ENCODE measurements around the gene PRDM16. TPM values are rescaled to one million over a fixed set of nuclear protein-coding genes. Genes with fewer than 3 reads are reported as not detected.

PRDM16 gene
- total and polyA plus RNA-seq, 7 donors = 0.04 to 1.2 (median 0.31) TPM

DNA sequence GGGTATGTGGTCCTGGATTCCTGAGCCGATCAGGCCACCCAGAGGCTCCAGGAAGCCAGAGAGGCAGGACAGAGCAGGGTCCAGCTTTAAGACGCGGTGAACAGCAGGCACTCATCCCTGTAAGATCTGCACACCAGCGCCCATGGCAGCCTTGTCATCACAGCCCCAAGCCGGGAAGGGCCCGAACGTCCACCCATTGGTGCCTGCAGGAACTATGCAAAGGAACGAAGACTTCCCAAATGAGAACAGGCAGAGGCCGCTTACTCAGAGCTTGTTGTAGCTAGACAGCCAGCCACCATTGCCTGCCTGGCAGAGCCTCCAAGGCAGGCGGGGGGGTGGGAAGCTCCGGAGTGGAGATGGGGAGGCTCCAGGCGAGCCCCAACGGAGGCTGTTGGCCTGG is 373.3 kb downstream of the PRDM16 start:
- DNase-seq (peak in 1 of 2 donors; percentile 19), ATAC-seq (no peak)
- no peaks in the 10 kb centered on the region for H3K36me3 ChIP-seq (ENCODE audit: insufficient read depth in 1 of 2, low read depth in 1 of 2)
- TF ChIP-seq, protein P1, sequence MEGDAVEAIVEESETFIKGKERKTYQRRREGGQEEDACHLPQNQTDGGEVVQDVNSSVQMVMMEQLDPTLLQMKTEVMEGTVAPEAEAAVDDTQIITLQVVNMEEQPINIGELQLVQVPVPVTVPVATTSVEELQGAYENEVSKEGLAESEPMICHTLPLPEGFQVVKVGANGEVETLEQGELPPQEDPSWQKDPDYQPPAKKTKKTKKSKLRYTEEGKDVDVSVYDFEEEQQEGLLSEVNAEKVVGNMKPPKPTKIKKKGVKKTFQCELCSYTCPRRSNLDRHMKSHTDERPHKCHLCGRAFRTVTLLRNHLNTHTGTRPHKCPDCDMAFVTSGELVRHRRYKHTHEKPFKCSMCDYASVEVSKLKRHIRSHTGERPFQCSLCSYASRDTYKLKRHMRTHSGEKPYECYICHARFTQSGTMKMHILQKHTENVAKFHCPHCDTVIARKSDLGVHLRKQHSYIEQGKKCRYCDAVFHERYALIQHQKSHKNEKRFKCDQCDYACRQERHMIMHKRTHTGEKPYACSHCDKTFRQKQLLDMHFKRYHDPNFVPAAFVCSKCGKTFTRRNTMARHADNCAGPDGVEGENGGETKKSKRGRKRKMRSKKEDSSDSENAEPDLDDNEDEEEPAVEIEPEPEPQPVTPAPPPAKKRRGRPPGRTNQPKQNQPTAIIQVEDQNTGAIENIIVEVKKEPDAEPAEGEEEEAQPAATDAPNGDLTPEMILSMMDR (IDR thresholded peaks at IDR 0.05) = no peak
- peaks cover 0 to 43% (median 5%) of the 10 kb centered on the region in 3 donors for H3K27me3 ChIP-seq (ENCODE audit: insufficient read depth in 3 of 3, low read length in 2 of 3)
- no peak overlapping the region for H3K27ac ChIP-seq
- H3K9me3 ChIP-seq = no peaks in the 10 kb centered on the region
- no peaks in the 10 kb centered on the region for H3K4me1 ChIP-seq
- no peak overlapping the region for H3K4me3 ChIP-seq
- intact Hi-C loops (cut with DNase I) = no loop called here
- 73 to 78% (median 74%) methylated on average over 13 of the region's 13 CpGs for WGBS, 3 donors

DNA sequence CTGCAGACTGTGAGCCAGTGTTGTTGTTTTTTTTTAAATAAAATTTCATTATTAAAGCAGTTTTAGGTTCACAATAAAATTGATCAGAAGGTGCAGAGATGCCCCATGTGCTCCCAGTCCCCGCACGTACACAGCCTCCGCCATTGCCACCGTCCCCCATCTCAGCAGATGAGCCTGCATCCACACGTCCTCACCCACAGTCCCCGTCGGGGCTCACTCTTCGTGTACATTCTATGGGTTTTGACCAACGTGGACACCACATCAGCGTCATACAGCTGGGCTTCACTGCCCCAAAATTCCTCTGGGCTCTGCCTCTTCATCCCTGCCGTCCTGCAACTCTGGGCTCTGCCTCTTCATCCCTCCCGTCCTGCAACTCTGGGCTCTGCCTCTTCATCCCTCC is 373.9 kb downstream of the PRDM16 start:
- H3K4me3 ChIP-seq = no peak overlapping the region
- H3K9me3 ChIP-seq = no peaks in the 10 kb centered on the region
- intact Hi-C loops (cut with DNase I) = no loop called here
- H3K27me3 ChIP-seq (ENCODE audit: insufficient read depth in 3 of 3, low read length in 2 of 3) = peaks cover 0 to 39% (median 5%) of the 10 kb centered on the region in 3 donors
- H3K36me3 ChIP-seq (ENCODE audit: insufficient read depth in 1 of 2, low read depth in 1 of 2) = no peaks in the 10 kb centered on the region
- WGBS, 3 donors = 76 to 84% (median 81%) methylated on average over 12 of the region's 12 CpGs
- H3K27ac ChIP-seq = no peak overlapping the region
- DNase-seq (peak in 1 of 2 donors; percentile 2), ATAC-seq (no peak)
- no peaks in the 10 kb centered on the region for H3K4me1 ChIP-seq
- TF ChIP-seq, protein P1 (IDR thresholded peaks at IDR 0.05) = no peak

DNA sequence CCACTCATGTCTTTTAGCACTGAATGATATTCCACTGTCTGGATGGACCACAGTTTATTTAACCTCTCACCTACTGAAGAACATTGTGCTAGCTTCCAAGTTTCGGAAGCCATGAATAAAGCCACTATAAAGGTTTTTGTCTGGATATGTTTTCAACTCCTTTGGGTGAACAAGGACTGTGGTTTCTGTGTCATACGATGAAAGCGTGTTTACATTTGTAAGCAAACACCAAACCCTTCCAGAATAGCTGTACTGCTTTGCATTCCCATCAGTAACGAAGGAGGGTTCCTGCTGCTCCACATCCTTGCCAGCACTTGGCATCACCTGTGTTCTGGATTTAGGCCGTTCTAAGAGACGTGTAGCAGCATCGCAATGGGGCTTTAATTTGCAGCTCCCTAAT is 374.8 kb downstream of the PRDM16 start:
- intact Hi-C loops (cut with DNase I) = no loop called here
- WGBS, 3 donors = 71 to 81% (median 74%) methylated on average over 7 of the region's 7 CpGs
- no peak for DNase-seq
- no peak for ATAC-seq
- peaks cover 0 to 38% (median 5%) of the 10 kb centered on the region in 3 donors for H3K27me3 ChIP-seq (ENCODE audit: insufficient read depth in 3 of 3, low read length in 2 of 3)
- H3K27ac ChIP-seq = no peak overlapping the region
- H3K36me3 ChIP-seq (ENCODE audit: insufficient read depth in 1 of 2, low read depth in 1 of 2) = no peaks in the 10 kb centered on the region
- H3K9me3 ChIP-seq = no peaks in the 10 kb centered on the region
- TF ChIP-seq, protein P1 (IDR thresholded peaks at IDR 0.05) = no peak
- no peak overlapping the region for H3K4me3 ChIP-seq
- no peaks in the 10 kb centered on the region for H3K4me1 ChIP-seq

DNA sequence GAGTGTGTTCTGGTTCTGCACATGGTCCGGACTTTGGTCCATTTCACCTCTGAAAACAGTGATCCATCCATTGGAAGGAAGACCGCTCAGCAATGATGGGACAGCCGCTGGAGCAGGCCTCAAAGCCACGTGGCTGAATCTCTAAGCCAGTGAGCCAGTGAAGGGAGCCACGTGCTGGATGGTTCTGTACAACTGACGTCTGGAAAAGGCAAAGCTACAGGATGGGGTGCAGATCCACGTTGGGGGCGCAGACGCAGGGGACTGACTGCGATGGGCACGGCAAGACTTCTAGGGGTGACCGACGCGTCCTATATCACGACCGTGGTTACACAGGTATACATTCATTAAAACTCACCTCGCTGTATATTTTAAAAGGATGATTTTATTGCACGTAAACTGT is 375.3 kb downstream of the PRDM16 start:
- Histone ChIP-seq H3K27me3 (ENCODE audit: insufficient read depth in 3 of 3, low read length in 2 of 3) (peaks cover 0 to 38% (median 5%) of the 10 kb centered on the region in 3 donors), H3K27ac (no peak overlapping the region), H3K9me3 (no peaks in the 10 kb centered on the region), H3K36me3 (ENCODE audit: insufficient read depth in 1 of 2, low read depth in 1 of 2) (no peaks in the 10 kb centered on the region), H3K4me1 (no peaks in the 10 kb centered on the region), H3K4me3 (no peak overlapping the region)
- intact Hi-C loops (cut with DNase I) = no loop called here
- DNase-seq (peak in 1 of 2 donors; percentile 21), ATAC-seq (no peak)
- WGBS, 3 donors = 87 to 92% (median 91%) methylated on average over 18 of the region's 18 CpGs
- TF ChIP-seq, protein P1 (IDR thresholded peaks at IDR 0.05) = no peak

DNA sequence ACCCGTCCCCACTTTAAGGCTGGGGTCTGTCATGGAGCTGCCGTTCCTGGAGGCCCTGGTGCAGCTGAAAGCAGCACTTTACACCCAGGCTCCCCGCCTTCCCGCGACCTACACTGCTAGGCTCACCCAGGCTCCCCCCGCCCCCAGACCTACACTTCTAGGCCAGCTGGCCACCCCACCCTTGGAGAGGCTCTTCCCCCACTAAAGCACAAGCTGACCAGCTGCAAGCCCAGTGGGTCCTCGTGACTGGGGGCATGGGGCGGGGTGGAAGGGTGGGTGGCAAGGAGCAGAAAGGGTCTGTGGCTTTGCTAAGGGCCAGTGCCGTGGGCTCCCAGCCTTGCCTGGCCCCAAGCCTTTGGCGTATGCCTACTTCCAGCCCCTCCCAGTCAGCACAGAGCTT is 375.7 kb downstream of the PRDM16 start:
- H3K4me1 ChIP-seq = no peaks in the 10 kb centered on the region
- TF ChIP-seq, protein P1 (IDR thresholded peaks at IDR 0.05) = no peak
- no peaks in the 10 kb centered on the region for H3K9me3 ChIP-seq
- DNase-seq = peak; percentile 4 to 16
- no peak overlapping the region for H3K27ac ChIP-seq
- H3K36me3 ChIP-seq (ENCODE audit: insufficient read depth in 1 of 2, low read depth in 1 of 2) = no peaks in the 10 kb centered on the region
- peaks cover 0 to 36% (median 5%) of the 10 kb centered on the region in 3 donors for H3K27me3 ChIP-seq (ENCODE audit: insufficient read depth in 3 of 3, low read length in 2 of 3)
- intact Hi-C loops (cut with DNase I) = no loop called here
- no peak for ATAC-seq
- WGBS, 3 donors = 50 to 62% (median 59%) methylated on average over 10 of the region's 10 CpGs
- no peak overlapping the region for H3K4me3 ChIP-seq
